Vagina (tissue), 2 donors: ENCODE data around the gene ZSCAN2. TPM values are rescaled to one million over a fixed set of nuclear protein-coding genes. Genes with fewer than 3 reads are reported as not detected.

Experiments used
- DNase-seq, 2 donors: peaks; one replicate each; pipeline ENCODE4 v3.0.0-alpha.2; 2017; ENCODE audit errors: extremely low spot score in 2 of 2
- H3K27ac ChIP-seq: fragments of 200-600 bp; sonication (generic); one replicate; pipeline ENCODE4 v1.5.1; 2019
- H3K27me3 ChIP-seq: fragments of 200-600 bp; sonication (generic); one replicate; pipeline ENCODE4 v1.5.1; 2019
- H3K36me3 ChIP-seq, 2 donors: fragments of 200-600 bp; sonication (generic); one replicate each; pipeline ENCODE4 v1.5.1; 2017 to 2019
- H3K4me1 ChIP-seq: fragments of 200-600 bp; sonication (generic); one replicate; pipeline ENCODE4 v1.5.1; 2019
- H3K4me3 ChIP-seq, 2 donors: fragments of 200-600 bp; sonication (generic); 1 replicate in 1 of 2; 2 replicates in 1 of 2; pipeline ENCODE4 v1.5.1; 2016 to 2019
- H3K9me3 ChIP-seq: fragments of 200-600 bp; sonication (generic); one replicate; pipeline ENCODE4 v1.5.1; 2019
- POLR2A ChIP-seq, 2 donors: fragments of 450-650 bp; IDR thresholded peaks; one replicate each; pipeline ENCODE4 v1.6.1; 2017; ENCODE audit warnings: antibody characterized with exemption in 2 of 2, mild to moderate bottlenecking in 2 of 2, moderate library complexity in 2 of 2
- POLR2AphosphoS5 ChIP-seq, 2 donors: sonication (generic); formaldehyde crosslinking; IDR thresholded peaks; one replicate each; pipeline ENCODE4 v1.9.0; 2017; ENCODE audit warnings: antibody characterized with exemption in 2 of 2, mild to moderate bottlenecking in 2 of 2, low read depth in 1 of 2; ENCODE audit not compliant: insufficient read depth in 1 of 2
- intact Hi-C: fragments of 100-400 bp; cut with DNase I; formaldehyde crosslinking; loops from one replicate; pipeline ENCODE4 v1.15.1; 2023
- total RNA-seq: library from RNA; depleted of rRNA; stranded (reverse); fragments of >200 nt; gene quantifications from one replicate; pipeline ENCODE4 v1.2.3, GENCODE V29; 2016
- TF ChIP-seq, protein P1 (sequence below), 3 experiments: fragments of 450-650 bp in 2 of 3; fragments of 200-600 bp in 1 of 3; sonication (generic) in 1 of 3; IDR thresholded peaks; one replicate each; pipeline ENCODE4 v1.5.1; 2017 to 2019; ENCODE audit warnings: antibody characterized with exemption in 3 of 3, mild to moderate bottlenecking in 2 of 3, moderate library complexity in 2 of 3

The ZSCAN2 gene
- total RNA-seq, 1 donor from 2014 or later, result 7.9 TPM

DNA sequence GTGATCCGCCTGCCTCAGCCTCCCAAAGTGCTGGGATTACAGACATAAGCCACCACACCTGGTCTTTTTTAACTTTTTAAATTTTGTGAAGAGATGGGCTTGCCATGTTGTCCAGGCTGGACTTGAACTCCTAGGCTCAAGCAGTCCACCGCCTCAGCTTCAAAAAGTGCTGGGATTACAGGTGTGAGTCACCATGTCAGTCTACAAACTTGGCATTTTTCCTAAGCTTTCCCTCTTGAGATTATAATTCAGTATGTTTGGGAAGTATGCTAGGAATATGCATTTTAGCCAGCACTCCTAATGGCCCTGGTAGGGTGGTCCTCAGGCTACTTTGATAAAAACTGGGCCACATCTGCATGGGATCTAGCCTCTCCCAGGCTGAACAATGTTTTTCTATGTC lies 48.9 kb downstream of the ZSCAN2 start:
- intact Hi-C loops, result loop anchor here (10.0 kb wide), 2 partner anchors 95 to 275 kb away; partner anchors contain the start of gene ZNF592

DNA sequence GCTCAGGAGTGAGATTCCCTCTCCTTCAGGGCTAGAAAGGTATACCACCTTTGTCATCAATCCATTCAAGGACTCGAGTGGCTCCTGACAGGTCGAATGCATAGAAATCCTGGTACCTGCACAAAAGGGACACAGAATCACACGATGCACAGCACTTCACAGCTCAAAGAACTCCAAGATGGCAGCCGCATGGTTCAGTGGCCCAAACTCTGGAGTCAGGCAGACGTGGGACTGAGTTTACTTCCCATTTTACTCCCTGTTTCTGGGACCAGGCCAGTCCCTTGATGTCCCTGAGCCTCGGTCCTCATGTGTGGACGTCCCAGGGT lies 52.7 kb downstream of the ZSCAN2 start:
- peak overlapping the region; percentile 79 to 83 for H3K4me3 ChIP-seq
- peaks cover 43% of the 10 kb centered on the region for H3K4me1 ChIP-seq
- intact Hi-C loops, result loop anchor here (10.0 kb wide), 2 partner anchors 91 to 271 kb away; partner anchors contain the start of gene ZNF592
- peaks cover 0 to 20% of the 10 kb centered on the region in 2 donors for H3K36me3 ChIP-seq
- no peaks in the 10 kb centered on the region for H3K9me3 ChIP-seq
- TF ChIP-seq POLR2AphosphoS5 (IDR thresholded peaks at IDR 0.05; ENCODE audit: insufficient read depth in 1 of 2, low read depth in 1 of 2) (no peak), POLR2A (IDR thresholded peaks at IDR 0.05) (no peak)
- TF ChIP-seq, protein P1, sequence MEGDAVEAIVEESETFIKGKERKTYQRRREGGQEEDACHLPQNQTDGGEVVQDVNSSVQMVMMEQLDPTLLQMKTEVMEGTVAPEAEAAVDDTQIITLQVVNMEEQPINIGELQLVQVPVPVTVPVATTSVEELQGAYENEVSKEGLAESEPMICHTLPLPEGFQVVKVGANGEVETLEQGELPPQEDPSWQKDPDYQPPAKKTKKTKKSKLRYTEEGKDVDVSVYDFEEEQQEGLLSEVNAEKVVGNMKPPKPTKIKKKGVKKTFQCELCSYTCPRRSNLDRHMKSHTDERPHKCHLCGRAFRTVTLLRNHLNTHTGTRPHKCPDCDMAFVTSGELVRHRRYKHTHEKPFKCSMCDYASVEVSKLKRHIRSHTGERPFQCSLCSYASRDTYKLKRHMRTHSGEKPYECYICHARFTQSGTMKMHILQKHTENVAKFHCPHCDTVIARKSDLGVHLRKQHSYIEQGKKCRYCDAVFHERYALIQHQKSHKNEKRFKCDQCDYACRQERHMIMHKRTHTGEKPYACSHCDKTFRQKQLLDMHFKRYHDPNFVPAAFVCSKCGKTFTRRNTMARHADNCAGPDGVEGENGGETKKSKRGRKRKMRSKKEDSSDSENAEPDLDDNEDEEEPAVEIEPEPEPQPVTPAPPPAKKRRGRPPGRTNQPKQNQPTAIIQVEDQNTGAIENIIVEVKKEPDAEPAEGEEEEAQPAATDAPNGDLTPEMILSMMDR (IDR thresholded peaks at IDR 0.05), result no peak
- DNase-seq, result no peak
- peak overlapping the region; percentile 86 for H3K27ac ChIP-seq
- no peaks in the 10 kb centered on the region for H3K27me3 ChIP-seq

More for the DNA sequence above, 48.9 kb downstream of the ZSCAN2 start:
- no peak for DNase-seq
- TF ChIP-seq POLR2A (IDR thresholded peaks at IDR 0.05) (no peak), POLR2AphosphoS5 (IDR thresholded peaks at IDR 0.05; ENCODE audit: insufficient read depth in 1 of 2, low read depth in 1 of 2) (no peak)
- TF ChIP-seq, protein P1 (IDR thresholded peaks at IDR 0.05), result no peak
- Histone ChIP-seq H3K4me3 (no peak overlapping the region), H3K27me3 (no peaks in the 10 kb centered on the region), H3K27ac (no peak overlapping the region), H3K4me1 (peaks cover 25% of the 10 kb centered on the region), H3K9me3 (no peaks in the 10 kb centered on the region), H3K36me3 (peaks cover 0 to 57% of the 10 kb centered on the region in 2 donors)

DNA sequence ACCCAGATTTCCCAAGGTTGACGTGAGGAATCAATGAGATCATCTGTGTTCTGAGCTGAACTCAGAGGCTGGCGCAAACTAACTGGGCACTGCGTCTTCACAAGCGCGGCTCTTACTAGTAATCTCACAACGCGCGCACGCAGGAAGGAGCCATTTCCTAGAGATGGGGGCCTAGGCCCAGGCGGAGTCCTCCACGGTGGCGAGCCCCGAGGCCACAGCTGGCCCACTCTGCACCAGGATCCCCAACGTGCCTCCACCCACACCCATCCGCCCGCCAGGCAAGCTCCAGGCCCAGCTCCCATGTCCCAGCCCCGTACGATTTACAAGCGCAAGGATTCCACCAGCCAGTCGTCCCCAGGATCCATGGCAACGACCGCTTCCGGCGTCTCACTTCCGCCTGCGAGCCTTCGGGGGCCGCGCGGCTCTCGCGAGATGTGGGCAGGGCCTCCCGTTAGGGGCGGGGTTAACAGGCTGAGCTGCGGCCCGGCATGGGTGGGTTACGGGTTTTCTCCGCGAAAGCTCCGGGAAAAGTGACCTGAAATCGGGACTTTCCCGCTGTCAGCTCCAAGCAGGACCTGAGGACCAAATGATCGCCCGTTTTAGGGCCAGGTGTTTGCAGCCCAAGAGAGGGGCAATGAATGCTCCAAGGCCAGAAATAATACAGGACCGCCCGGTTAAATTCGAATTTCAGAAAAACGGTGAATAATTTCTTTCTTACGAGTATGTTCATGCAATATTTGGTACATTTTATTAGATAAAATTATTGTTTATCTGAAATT lies 53.3 kb downstream of the ZSCAN2 start, which contains the start of gene WDR73:
Gene WDR73 (minus strand): TSS at position 374 of the 779 bp plus-strand sequence. CDS start 9 bp downstream, at position 365.
- Histone ChIP-seq H3K27me3 (no peaks in the 10 kb centered on the region), H3K36me3 (peaks cover 0 to 15% of the 10 kb centered on the region in 2 donors), H3K4me1 (peaks cover 43% of the 10 kb centered on the region), H3K27ac (peak within 1 kb of the TSS; percentile 86), H3K4me3 (peak within 1 kb of the TSS; percentile 79 to 83), H3K9me3 (no peaks in the 10 kb centered on the region)
- intact Hi-C loops, result loop anchor here (10.0 kb wide), 2 partner anchors 91 to 271 kb away; partner anchors contain the start of gene ZNF592
- DNase-seq, result peak in 1 of 2 donors; percentile 98
- peak in 1 of 2 donors; percentile 76 for TF ChIP-seq POLR2A (IDR thresholded peaks at IDR 0.05)
- TF ChIP-seq POLR2AphosphoS5 (IDR thresholded peaks at IDR 0.05; ENCODE audit: insufficient read depth in 1 of 2, low read depth in 1 of 2), result peak; percentile 87 to 94
- TF ChIP-seq, protein P1 (IDR thresholded peaks at IDR 0.05), result no peak

DNA sequence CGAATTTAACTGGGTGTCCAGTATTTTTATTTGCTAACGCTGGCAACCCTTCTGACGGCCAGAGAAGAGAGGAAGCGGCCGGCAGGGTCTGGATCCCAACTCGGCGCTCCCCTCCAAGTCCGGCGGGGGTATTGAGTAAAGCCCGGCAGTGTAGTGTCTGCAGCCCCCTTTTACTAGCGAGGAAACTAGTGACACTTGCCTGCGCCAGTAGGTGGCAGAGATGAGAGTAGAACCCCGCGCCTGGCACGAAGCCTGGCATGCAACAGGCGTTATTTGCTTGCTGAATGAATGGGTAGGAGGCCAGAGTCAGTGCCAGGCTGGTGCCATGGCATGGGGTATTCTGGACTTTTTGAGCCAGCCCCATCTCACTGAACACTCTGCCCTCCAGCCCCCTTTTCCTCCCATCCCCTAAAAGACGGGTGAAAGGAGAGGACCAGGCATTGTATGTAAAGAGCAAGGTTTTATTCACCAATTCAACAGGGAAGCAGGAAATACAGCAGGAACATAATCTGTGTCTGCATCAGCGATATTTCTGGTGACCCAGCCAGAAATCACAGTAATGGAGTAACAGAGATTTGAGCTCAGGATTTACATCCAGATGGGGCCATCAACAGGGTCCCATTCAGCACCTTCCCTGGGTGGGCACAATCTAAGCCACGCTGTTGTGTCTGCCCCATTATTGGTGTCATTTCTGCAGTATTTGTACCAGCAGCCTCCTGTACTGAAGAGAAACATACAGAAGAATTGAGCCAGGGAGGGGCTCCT lies 54.1 kb downstream of the ZSCAN2 start:
- peak overlapping the region; percentile 79 to 83 for H3K4me3 ChIP-seq
- intact Hi-C loops, result loop anchor here (5.0 to 10.0 kb wide), 3 partner anchors 62 to 270 kb away; partner anchors contain the start of genes SEC11A and ZNF592
- TF ChIP-seq, protein P1 (IDR thresholded peaks at IDR 0.05), result peak in 2 of 3 experiments; percentile 24 to 48
- TF ChIP-seq POLR2AphosphoS5 (IDR thresholded peaks at IDR 0.05; ENCODE audit: insufficient read depth in 1 of 2, low read depth in 1 of 2) (no peak), POLR2A (IDR thresholded peaks at IDR 0.05) (no peak)
- H3K27me3 ChIP-seq, result no peaks in the 10 kb centered on the region
- H3K36me3 ChIP-seq, result peaks cover 0 to 7% of the 10 kb centered on the region in 2 donors
- no peaks in the 10 kb centered on the region for H3K9me3 ChIP-seq
- H3K27ac ChIP-seq, result peak overlapping the region; percentile 86
- H3K4me1 ChIP-seq, result peaks cover 43% of the 10 kb centered on the region
- DNase-seq, result no peak
